HepG2 (cell line): Measurements from ENCODE around the gene SMARCA2. TPM values are rescaled to one million over a fixed set of nuclear protein-coding genes. Genes with fewer than 3 reads are reported as not detected.

Experiments used
- ATF4 ChIP-seq, 2 experiments: fragments of 450-650 bp in 1 of 2; sonication (generic) in 1 of 2; formaldehyde crosslinking; IDR thresholded peaks; 2 replicates each; pipeline versions ENCODE4 v1.5.0 to v1.8.0; 2020 to 2022; ENCODE audit warnings: mild to moderate bottlenecking in 1 of 2, missing genetic modification reagents in 1 of 2
- BORCS8-MEF2B ChIP-seq: sonication (generic); formaldehyde crosslinking; IDR thresholded peaks from 2 replicates; pipeline ENCODE4 v1.8.0; 2022; ENCODE audit warnings: mild to moderate bottlenecking, missing genetic modification reagents
- CHCHD3 ChIP-seq: sonication (generic); formaldehyde crosslinking; IDR thresholded peaks from 2 replicates; pipeline ENCODE4 v1.8.0; 2022; ENCODE audit warnings: mild to moderate bottlenecking, missing genetic modification reagents, moderate library complexity
- CSRNP1 ChIP-seq: sonication (generic); formaldehyde crosslinking; IDR thresholded peaks from 2 replicates; pipeline ENCODE4 v1.8.1; 2023; ENCODE audit warnings: mild to moderate bottlenecking, missing genetic modification reagents
- EZH2 ChIP-seq: conservative IDR thresholded peaks from 2 replicates; pipeline ENCODE4 v1.6.1; 2012; ENCODE audit warnings: mild to moderate bottlenecking, low read depth, low read length, moderate library complexity
- GABPA ChIP-seq, 2 experiments: IDR thresholded peaks; 2 replicates each; pipeline ENCODE4 v1.6.1; 2011 to 2016; ENCODE audit warnings: low read depth in 2 of 2, low read length in 1 of 2, missing biosample characterization in 1 of 2, missing genetic modification characterization in 1 of 2
- HNRNPL ChIP-seq: fragments of 200-400 bp; formaldehyde crosslinking; IDR thresholded peaks from 2 replicates; pipeline ENCODE4 v1.6.1; 2017; ENCODE audit warnings: mild to moderate bottlenecking, low read depth, low read length
- MAFK ChIP-seq, 2 experiments: IDR thresholded peaks in 1 of 2; conservative IDR thresholded peaks in 1 of 2; 2 replicates each; pipeline ENCODE4 v1.6.1; 2011; ENCODE audit warnings: improper control_type of control experiment in 2 of 2, low read length in 2 of 2
- NPAS2 ChIP-seq: sonication (generic); formaldehyde crosslinking; IDR thresholded peaks from 2 replicates; pipeline ENCODE4 v1.8.0; 2022; ENCODE audit warnings: mild to moderate bottlenecking, missing genetic modification reagents, borderline replicate concordance
- POLR2AphosphoS5 ChIP-seq: IDR thresholded peaks from 2 replicates; pipeline ENCODE4 v1.6.1; 2012; ENCODE audit warnings: low read depth, low read length
- PRPF4 ChIP-seq: fragments of 200-400 bp; formaldehyde crosslinking; IDR thresholded peaks from 2 replicates; pipeline ENCODE4 v1.6.1; 2016; ENCODE audit warnings: low read length, low read depth; ENCODE audit not compliant: poor library complexity, severe bottlenecking
- RAD51 ChIP-seq: fragments of 450-650 bp; IDR thresholded peaks from 2 replicates; pipeline ENCODE4 v1.6.1; 2016; ENCODE audit warnings: borderline replicate concordance
- SIX4 ChIP-seq: sonication (generic); formaldehyde crosslinking; IDR thresholded peaks from 2 replicates; pipeline ENCODE4 v1.4.0; 2020; ENCODE audit warnings: missing genetic modification reagents
- TFDP2 ChIP-seq: sonication (generic); formaldehyde crosslinking; IDR thresholded peaks from 2 replicates; pipeline ENCODE4 v1.4.0; 2020; ENCODE audit warnings: missing genetic modification reagents
- ZBTB21 ChIP-seq: sonication (generic); formaldehyde crosslinking; IDR thresholded peaks from 2 replicates; pipeline ENCODE4 v1.4.0; 2020; ENCODE audit warnings: missing genetic modification reagents
- ZNF232 ChIP-seq: sonication (generic); formaldehyde crosslinking; IDR thresholded peaks from 2 replicates; pipeline ENCODE4 v1.4.0; 2020; ENCODE audit warnings: missing genetic modification reagents, borderline replicate concordance
- ZNF773 ChIP-seq: sonication (generic); formaldehyde crosslinking; IDR thresholded peaks from 2 replicates; pipeline ENCODE4 v1.4.0; 2020; ENCODE audit warnings: missing genetic modification reagents, borderline replicate concordance
- ZNF784 ChIP-seq: sonication (generic); formaldehyde crosslinking; IDR thresholded peaks from 2 replicates; pipeline ENCODE4 v1.5.1; 2020; ENCODE audit warnings: missing genetic modification reagents, mild to moderate bottlenecking, borderline replicate concordance
- ZNF792 ChIP-seq: IDR thresholded peaks from 2 replicates; pipeline ENCODE4 v1.6.1; 2016
- ZSCAN25 ChIP-seq: sonication (generic); formaldehyde crosslinking; IDR thresholded peaks from 2 replicates; pipeline ENCODE4 v1.8.0; 2022; ENCODE audit warnings: mild to moderate bottlenecking, missing genetic modification reagents
- ZXDC ChIP-seq: sonication (generic); formaldehyde crosslinking; IDR thresholded peaks from 2 replicates; pipeline ENCODE4 v1.5.0; 2020; ENCODE audit warnings: mild to moderate bottlenecking, missing genetic modification reagents
- polyA plus RNA-seq, 8 experiments: library from polyadenylated mRNA; depleted of rRNA in 3 of 8; stranded (reverse) in 7 of 8; unstranded in 1 of 8; fragments of >200 nt; fragmentation: Illumina TruSeq in 4 of 8; extraction: Trizol in 4 of 8; gene quantifications; 2 replicates each; pipeline versions ENCODE4 v1.2.1 to v1.2.3, GENCODE V29; 2011 to 2016; ENCODE audit warnings: low read depth in 4 of 8, missing spikeins in 1 of 8, mixed read lengths in 1 of 8; ENCODE audit not compliant: insufficient read depth in 1 of 8
- total RNA-seq, 5 experiments: library from RNA; depleted of rRNA; stranded (reverse); fragments of >200 nt; fragmentation: Illumina TruSeq; extraction: Trizol; gene quantifications; 2 replicates each; pipeline ENCODE4 v1.2.3, GENCODE V29; 2016; ENCODE audit warnings: low read depth in 1 of 5

Gene SMARCA2
- total and polyA plus RNA-seq, 2 of the 13 experiments (the other 11 are each of a cell fraction or from before 2014, with no cell fraction given): 22.5 to 23.7 TPM

GRCh38 chr9:2016408-2017330, 1.5 kb downstream of the SMARCA2 start (continued):
- TF ChIP-seq HNRNPL (0 out of 2 replicates have a peak, but pooled peaks have one; percentile 12), TFDP2 (CRISPR knock-in tag) (no peak; the same call in 1 of the 2 replicates), ZXDC (CRISPR knock-in tag) (no peak), MAFK (conservative IDR thresholded peaks at IDR 0.05 in 1 of 2, IDR thresholded peaks at IDR 0.05 in 1 of 2; ENCODE audit: low read length in 2 of 2) (no peak), POLR2AphosphoS5 (peak; percentile 42; the same call in 1 of the 2 replicates), SIX4 (CRISPR knock-in tag) (no peak), ATF4 (CRISPR knock-in tag; IDR thresholded peaks at IDR 0.05) (0 out of 4 replicates have a peak, but pooled peaks of 1 of the 2 experiments have one; percentile 12), CHCHD3 (0 out of 2 replicates have a peak, but pooled peaks have one; percentile 42), ZNF792 (CRISPR knock-in tag) (no peak), ZSCAN25 (CRISPR knock-in tag) (0 out of 2 replicates have a peak, but pooled peaks have one; percentile 31), GABPA (IDR thresholded peaks at IDR 0.05; ENCODE audit: low read depth, low read length) (peak; percentile 17; the same call in 1 of the 2 replicates), GABPA (CRISPR knock-in tag; IDR thresholded peaks at IDR 0.05; ENCODE audit: low read depth) (no peak), ZNF784 (CRISPR knock-in tag) (no peak), PRPF4 (no peak), BORCS8-MEF2B (CRISPR knock-in tag) (no peak), ZNF773 (CRISPR knock-in tag) (no peak), ZBTB21 (CRISPR knock-in tag) (no peak), ZNF232 (CRISPR knock-in tag) (no peak), EZH2 (no peak), NPAS2 (CRISPR knock-in tag) (no peak), RAD51 (no peak), CSRNP1 (0 out of 2 replicates have a peak, but pooled peaks have one; percentile 42)
